HG02943 (cell line): ENCODE measurements around the gene VTI1A.
"Not testable (repeated sequence)": the region's sequence is repeated elsewhere in the genome, so short reads cannot be mapped to it uniquely, and the experiment has no call there.

Experiments used
- ATAC-seq: cut with Tn5 transposase; IDR thresholded peaks from one replicate; pipeline ENCODE4 v1.9.1; 2021; ENCODE audit warnings: mild to moderate bottlenecking, low read depth, moderate library complexity; ENCODE audit not compliant: unreplicated experiment

The VTI1A gene

GRCh38 chr10:112448888-112449287, 1.9 kb downstream of the VTI1A start:
- no peak for ATAC-seq

GRCh38 chr10:112454910-112455779, 8.1 kb downstream of the VTI1A start:
- ATAC-seq = no peak

GRCh38 chr10:112456533-112456932, 9.5 kb downstream of the VTI1A start:
- no peak for ATAC-seq

GRCh38 chr10:112460366-112460765, 13.4 kb downstream of the VTI1A start:
- ATAC-seq = no peak

DNA sequence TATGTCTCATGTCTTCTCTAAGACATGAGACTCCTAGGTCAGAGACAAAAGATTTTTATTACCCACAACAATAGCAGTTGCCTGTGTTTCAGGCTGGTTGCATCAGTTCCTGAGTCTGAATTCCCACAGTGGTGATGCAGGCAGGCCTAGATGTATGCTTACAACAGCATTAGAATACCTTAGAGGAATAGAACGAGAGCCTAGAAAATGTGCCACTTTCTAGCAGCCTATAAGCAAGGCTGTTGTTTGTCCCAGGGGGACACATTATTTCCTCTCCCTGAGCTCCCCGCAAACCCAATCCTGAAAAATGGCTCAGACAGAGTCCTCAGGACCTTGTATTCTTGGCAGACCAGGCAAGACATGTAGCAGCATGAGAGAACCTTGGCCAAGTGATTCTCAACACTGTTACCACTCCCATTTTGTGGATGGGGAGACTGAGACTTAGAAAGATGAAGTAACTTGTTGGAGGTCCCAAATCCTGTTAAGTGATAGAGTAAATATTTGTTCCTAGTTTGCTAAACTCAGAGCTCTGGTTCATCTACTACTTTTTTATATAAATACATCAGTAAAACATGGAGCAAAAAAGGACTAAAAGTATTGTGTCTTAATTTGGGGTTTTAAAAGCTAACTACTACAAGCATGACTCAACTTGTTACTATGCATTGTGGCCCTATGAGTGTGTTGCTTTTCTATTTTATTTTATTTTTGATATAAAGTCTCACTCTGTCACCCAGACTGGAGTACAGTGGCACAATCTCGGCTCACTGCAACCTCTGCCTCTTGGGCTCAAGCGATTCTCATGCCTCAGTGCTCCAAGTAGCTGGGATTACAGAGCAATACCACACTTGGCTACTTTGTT, 14.2 kb downstream of the VTI1A start:
- ATAC-seq = no peak

GRCh38 chr10:112464074-112464473, 17.1 kb downstream of the VTI1A start:
- ATAC-seq = not testable (repeated sequence)

DNA sequence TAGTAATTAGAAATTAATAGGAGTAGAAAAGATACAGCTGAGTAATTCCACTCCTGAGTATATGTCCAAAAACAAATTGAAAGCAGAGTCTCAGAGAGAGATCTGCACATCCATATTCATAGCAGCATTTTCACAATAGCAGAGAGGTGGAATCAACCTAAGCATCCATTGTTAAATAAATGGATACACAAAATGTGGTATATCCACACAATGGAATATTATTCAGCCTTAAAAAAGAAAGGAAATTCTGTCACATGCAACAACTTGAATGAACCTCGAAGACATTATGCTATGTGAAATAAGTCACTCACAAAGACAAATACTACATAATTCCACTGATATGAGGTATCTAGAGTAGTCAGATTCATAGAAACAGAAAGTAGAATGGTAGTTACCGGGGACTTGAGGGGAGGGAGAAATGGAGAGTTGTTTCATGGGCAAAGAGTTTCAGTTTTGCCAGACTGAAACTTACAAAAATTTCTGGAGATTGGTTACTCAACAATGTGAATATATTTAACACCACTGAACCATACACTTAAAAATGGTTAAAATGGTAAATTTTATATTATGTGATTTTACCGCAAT, 18.4 kb downstream of the VTI1A start:
- no peak for ATAC-seq

GRCh38 chr10:112466802-112467201, 19.8 kb downstream of the VTI1A start:
- no peak for ATAC-seq

- no peak for ATAC-seq
These were observed 20.6 kb downstream of the VTI1A start for GRCh38 chr10:112467541-112468075.

DNA sequence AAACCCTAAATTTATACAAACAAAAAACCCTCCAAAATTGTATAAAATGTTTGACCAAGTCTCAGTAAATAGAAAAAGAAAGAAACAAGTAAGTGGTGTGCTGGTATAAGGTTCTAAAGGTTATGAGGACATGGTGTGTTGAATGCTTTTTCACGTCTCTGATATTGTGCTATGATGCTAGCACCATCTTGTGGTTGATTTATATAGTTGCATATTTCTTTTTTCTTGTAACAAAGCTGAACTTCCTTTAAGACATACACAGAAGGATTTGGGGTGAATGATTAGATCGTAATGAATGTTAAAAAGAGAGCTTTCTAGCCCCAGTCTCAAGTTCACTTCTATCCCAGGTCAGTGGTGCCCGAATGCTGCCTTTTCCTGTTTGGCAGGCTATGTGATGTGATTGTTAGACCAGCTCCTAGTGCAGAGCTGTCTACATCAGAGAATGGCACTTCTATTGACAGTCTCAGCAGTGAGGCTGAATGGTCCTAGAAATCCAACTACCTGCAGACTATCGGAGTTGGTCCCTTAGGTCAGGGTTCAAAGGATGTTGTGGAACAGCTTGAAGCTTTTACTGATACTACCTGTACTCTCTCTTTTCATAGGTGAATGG, 25.0 kb downstream of the VTI1A start:
- ATAC-seq = no peak

- ATAC-seq = no peak
These were observed 28.7 kb downstream of the VTI1A start for GRCh38 chr10:112475575-112476218.

GRCh38 chr10:112481602-112482001, 34.6 kb downstream of the VTI1A start:
- ATAC-seq = no peak

DNA sequence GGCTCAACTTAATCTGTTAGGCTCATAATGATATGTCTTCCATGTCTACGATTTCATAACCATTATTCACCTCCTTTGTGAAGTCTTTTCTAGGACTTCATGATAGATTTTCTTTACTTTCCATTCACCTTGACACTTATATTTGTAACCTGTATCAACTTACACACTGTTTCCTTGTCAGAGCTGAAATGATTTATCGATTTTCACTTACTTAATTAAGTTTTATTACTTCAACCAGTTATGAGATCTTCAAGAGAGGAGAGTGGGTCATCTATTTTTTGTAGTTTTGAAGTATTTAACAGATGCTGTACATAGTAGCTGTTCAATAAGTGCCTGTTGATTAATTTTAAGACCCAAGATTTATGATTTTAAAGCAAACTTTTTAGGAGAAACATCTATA, 37.4 kb downstream of the VTI1A start:
- ATAC-seq = no peak

DNA sequence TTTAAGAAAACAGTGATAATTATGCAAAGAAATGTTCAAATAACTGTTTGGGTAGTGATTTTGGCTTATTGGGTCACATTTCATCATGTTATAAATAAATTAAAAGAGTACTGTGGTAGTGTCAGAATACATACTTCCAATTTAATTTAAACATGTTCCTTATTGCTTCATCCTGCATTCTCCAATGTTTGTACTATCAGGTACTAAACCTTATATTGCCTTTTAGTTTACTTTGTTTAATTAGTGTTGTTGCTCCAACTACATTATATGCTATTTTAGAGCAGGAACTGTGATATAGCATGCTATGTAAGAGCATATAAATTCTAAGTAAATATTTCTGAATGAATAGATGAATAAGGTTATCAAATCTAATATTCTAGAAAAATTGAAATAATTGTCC, 40.9 kb downstream of the VTI1A start:
- ATAC-seq = no peak

DNA sequence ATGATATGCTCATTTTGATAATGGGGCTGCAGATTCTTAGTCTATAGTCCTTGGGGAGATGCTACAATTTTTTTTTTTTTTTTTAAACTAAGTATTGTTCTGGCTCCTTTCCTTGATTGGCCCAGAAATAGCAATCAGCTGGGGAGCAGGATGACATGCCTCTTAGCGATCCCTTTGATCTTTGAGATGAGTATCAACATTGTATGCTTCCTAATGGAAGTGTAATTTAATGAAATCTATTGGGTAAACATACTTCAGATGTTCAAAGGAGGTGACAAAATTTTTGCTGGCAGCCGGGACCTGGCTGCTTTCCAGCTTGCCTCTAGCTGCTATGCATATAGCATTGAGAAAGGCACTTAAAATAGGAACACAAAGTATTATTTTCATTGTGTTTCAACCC, 43.5 kb downstream of the VTI1A start:
- no peak for ATAC-seq

- no peak for ATAC-seq
These were observed 44.1 kb downstream of the VTI1A start for GRCh38 chr10:112491144-112491543.

DNA sequence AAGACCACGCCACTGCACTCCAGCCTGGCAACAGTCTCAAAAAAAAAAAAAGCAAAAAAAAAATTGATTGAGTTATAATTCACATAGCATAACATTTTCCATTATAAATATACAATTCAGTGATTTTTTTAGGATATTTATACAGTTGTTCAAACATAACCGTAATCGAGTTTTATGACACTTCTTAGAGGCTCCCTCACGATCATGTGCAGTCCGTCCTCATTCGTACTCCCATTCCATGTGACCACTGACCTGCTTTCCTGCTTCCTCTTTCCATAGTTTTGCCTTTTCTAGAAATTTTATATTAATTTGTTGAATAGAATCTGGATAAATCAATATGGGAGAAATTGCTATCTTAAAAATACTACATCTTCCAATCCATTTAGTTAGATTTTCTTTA, 45.7 kb downstream of the VTI1A start:
- no peak for ATAC-seq

- ATAC-seq = peak; percentile 88
These were observed 50.4 kb downstream of the VTI1A start for GRCh38 chr10:112497347-112497950.

DNA sequence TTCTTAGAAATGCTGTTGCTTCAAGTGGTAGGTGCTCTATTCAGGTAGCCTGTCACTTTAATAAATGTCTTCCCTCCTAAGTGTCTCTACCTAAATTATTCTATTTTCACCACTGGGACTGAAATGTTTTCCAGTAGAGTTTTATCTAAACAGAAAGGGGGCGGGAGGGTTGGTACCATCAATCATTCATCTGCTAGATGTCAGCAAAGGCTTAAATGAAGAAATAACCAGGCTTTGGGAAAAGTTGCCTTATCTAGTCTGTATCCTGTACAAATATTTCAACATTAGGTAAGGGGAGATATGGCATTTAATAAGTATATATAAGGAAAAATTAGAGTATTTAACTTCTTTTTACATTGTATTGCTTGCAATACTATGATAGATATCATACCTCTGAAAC, 51.8 kb downstream of the VTI1A start:
- no peak for ATAC-seq

GRCh38 chr10:112499985-112500384, 53.0 kb downstream of the VTI1A start:
- ATAC-seq = not testable (repeated sequence)
